Suppressor macrophage (primary cell): Measurements from ENCODE around the gene BTBD9.
A peak's percentile ranks its signal among the peaks of the same experiment; 100 is the strongest.
"Not testable (repeated sequence)": the region's sequence is repeated elsewhere in the genome, so short reads cannot be mapped to it uniquely, and the experiment has no call there.

Experiments
- DNase-seq, 4 experiments: peaks; one replicate each; pipeline ENCODE4 v3.0.0-alpha.2; 2020 to 2022

BTBD9 gene

GRCh38 chr6:38427492-38428210 is 212.1 kb downstream of the BTBD9 start:
- DNase-seq: no peak

DNA sequence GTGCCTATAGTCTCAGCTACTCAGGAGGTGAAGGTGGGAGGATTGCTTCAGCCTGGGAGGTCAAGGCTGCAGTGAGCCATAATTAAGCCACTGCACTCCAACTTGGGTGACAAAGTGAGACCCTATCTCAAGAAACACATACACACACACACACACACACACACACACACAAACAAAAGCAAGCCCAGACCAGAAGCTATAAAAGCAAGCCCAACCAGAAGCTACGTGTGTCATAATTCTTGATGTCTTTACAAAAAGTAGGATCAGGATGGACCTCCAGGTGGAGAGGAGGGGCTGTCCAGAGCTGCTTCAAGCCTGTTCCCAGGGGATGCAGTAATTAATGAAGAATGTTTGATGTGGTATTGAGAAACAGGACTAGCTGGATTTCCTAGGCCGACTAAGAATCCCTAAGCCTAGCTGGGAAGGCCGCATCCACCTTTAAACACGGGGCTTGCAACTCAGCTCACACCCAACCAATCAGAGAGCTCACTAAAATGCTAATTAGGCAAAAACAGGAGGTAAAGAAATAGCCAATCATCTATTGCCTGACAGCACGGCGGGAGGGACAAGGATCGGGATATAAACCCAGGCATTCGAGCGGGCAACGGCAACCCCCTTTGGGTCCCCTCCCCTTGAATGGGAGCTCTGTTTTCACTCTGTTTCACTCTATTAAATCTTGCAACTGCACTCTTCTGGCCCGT is 213.8 kb downstream of the BTBD9 start:
- DNase-seq: not testable (repeated sequence)

DNA sequence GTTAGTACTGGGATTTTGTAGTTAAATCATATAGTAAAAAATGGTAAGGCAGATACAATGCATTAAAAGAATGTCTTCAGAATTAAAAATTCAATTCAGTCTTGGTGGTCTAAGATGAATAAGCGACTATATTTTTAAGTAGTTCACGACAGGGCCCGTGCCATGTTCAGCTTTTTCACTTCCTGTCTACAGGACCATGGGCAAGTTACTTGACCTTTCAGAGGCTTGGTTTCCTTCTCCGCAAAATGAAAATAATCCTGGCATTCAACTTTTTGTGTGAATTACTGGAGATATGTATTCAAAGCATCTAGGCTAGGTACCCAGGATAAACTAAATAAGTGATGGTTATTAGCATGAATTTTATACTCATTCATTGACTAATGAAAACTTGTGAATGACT is 216.0 kb downstream of the BTBD9 start:
- DNase-seq: no peak

- DNase-seq: no peak
Measured at GRCh38 chr6:38420207-38420606, 219.5 kb downstream of the BTBD9 start.

GRCh38 chr6:38417521-38417920 is 222.2 kb downstream of the BTBD9 start:
- DNase-seq: no peak

- no peak for DNase-seq
Measured at GRCh38 chr6:38415231-38416005, 224.3 kb downstream of the BTBD9 start.

- DNase-seq: peak in 1 of 4 experiments; percentile 10
Measured at GRCh38 chr6:38413102-38413800, 226.5 kb downstream of the BTBD9 start.

- DNase-seq: peak in 2 of 4 experiments; percentile 12 to 16
Measured at GRCh38 chr6:38407192-38407591, 232.5 kb downstream of the BTBD9 start.

GRCh38 chr6:38406096-38406495 is 233.6 kb downstream of the BTBD9 start:
- no peak for DNase-seq

GRCh38 chr6:38404900-38405556 is 234.7 kb downstream of the BTBD9 start:
- no peak for DNase-seq

DNA sequence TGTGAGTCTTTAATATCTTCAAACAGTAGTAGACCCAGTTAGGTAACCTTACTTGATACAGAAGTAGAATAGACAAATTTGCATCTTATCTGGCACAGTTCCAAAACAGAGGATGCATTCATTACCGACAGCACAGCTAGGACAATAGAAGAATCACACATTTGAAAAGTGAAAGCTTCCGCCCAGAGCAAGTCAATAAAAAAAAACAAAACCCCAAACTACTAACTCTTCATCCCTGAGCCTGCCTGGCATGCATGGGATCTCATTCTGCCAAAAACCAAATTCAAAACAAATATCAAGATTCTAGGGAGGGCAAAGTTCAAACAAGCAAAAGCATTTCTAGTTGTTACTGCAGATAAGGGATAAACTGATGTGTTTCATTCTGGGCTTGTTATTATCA is 235.4 kb downstream of the BTBD9 start:
- DNase-seq: no peak

DNA sequence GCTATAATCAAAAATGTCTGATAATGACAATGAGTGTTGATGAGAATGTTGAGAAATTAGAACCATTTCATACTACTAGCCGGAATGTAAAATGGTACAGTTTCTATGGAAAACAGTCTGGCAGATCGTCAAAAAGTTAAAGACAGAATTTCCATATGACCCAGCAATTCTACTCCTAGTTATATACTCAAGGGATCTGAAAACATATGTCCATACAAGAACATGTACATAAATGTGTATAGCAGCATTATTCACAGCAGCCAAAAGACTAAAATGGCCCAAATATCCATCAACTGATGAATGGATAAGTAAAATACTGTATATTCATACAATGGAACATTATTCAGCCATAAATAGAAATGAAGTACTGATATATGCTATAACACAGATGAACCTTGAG is 236.2 kb downstream of the BTBD9 start:
- no peak for DNase-seq

DNA sequence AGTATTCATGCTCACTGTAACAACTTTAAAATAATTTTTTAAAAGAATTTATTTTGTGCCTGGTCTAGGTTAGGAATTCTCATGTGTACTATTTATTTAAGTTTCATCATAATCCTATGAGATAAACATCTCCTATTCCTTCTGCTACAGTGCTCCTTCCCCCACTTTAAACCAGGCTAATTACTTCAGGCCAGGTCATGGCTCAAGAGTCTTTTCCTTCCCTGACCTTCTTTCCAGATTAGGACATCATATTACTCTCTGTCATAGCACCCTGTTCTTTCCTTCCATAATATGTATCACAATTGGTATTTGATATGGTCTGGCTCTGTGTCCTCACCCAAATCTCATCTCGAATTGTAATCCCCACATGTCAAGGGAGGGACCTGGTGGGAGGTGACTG is 239.0 kb downstream of the BTBD9 start:
- DNase-seq: no peak

DNA sequence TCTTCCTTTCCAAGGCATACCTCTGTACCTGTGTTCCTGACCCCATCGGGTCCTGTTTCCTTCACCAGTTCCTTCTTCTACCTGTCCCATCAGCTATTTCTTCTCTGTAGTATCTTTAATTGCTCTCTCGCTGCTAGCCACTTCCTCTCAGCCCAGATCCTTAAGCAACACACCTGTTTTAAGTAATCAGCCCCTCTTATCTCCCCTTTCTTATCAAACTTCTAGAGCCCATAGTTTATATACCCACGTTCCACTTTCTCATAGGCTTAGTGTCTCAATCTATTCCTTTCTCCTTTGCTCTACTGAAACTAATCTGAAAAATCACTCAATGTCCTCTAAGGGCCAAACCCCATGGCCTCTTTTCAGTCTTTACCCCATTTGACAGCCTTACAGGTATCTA is 239.6 kb downstream of the BTBD9 start:
- DNase-seq: no peak

GRCh38 chr6:38396209-38396608 is 243.5 kb downstream of the BTBD9 start:
- DNase-seq: no peak

- no peak for DNase-seq
Measured at GRCh38 chr6:38393986-38394385, 245.7 kb downstream of the BTBD9 start.

DNA sequence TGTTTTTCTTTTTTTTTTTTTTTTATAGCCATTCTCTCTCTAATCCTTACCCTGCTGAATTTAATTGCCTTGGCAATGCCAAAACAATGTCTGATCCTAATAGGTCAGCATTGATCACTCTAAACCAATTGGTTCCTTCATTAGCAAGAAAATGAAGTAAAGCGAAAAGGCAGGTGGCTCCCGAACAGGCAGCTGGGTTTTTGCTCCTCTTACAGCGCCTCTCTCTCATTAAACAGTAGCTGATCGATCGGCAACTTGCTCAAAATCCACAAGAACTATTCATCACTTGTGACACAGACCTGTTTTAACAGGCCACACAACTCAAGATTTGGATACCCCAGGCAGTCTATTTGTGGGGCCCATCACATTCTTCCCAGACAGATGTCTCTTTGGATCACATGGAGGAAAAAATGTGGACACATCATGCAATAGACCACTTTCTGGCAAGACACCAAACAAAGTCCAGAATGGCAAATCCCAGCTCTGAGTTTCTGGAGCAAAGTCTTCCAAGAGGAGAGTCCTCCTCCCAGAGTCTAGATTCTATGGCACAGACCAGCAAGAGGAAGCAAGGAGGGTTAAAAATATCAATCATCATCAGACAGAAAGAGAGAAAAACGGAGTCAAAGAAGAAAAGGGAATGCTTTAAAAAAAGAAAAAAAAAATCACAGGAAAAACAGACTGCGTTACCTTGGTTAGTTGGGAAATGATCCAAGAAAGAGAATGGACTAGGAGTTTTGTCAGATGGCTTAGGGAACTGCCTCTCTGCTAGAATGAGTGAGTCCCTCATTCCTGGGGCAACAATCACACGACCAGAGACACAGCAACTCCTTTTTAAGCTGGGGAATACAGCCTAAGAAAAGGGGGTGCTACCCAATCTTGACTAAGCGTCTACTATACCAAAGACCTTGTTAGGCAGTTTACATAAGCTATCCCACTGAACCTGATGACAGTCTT is 247.8 kb downstream of the BTBD9 start:
- DNase-seq: no peak

- DNase-seq: no peak
Measured at GRCh38 chr6:38391206-38391605, 248.5 kb downstream of the BTBD9 start.

DNA sequence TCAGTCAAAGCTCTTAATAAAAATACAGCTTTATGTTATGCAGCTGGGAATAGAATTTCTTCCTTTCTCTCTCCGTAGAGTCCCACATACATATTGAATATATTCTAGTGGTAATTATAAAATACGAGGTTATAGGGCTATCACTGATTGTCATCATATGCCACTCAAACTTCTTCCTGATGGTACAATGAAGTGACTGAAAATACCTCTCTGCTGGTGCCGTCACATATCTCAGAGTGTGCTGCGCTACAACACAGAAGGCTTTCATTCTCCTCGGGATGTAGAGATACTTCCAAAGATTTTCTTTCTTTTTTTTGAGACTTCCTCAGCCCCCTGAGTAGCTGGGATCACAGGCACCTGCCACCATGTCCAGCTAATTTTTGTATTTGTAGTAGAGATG is 249.9 kb downstream of the BTBD9 start:
- no peak for DNase-seq

DNA sequence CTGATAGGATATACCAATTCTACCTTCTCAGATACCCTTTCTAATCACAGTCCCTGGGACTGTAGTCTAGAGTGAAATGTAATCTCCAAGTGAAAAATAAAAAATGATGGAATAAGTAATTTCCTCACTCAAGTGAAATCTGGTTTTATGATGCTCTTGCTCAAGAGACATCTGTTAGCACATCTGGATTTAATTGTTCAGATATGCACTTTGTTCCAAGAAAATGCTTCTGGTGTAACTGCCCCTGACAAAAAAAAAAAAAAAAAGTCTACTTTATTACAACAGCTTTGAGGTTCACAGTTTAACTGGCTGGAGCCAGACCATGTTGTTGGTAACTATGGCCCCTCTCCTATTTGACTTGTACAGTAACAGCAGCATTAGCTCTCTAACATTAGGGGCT is 251.8 kb downstream of the BTBD9 start:
- DNase-seq: no peak

DNA sequence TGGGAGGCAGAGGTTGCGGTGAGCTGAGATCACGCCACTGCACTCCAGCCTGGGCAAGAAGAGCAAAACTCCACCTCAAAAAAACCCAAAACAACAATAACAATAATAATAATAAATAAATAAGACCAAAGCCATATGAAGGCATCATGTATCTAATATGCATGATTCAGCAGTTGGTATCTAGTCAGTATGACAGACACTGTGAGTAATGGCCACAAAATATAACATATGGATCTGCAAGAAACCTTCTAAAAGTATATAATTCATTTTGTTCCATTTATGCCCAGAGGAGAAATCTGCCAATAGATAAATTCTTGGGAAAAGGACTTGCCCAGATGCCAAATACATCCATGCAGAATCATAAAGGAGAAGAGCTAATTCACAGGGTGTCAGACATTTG is 252.3 kb downstream of the BTBD9 start:
- DNase-seq: no peak
